Panc1 (cell line): Measurements from ENCODE around the gene NCOA4. TPM values are rescaled to one million over a fixed set of nuclear protein-coding genes. Genes with fewer than 3 reads are reported as not detected.

Source experiments
- total RNA-seq: library from RNA; stranded (reverse); gene quantifications from one replicate; pipeline ENCODE4 v1.2.1, GENCODE V29; 2021; ENCODE audit not compliant: unreplicated experiment

Gene NCOA4
- total RNA-seq, 1 experiment from 2014 or later, result 119 TPM

Other genes starting within 250 kb of the NCOA4 start
- 18.1 TPM for gene AGAP4, start 183.1 kb downstream of the NCOA4 start, total RNA-seq
- gene TIMM23, start 58.1 kb downstream of the NCOA4 start, total RNA-seq, result 103 TPM
- not detected for gene MSMB, start 15.6 kb upstream of the NCOA4 start, total RNA-seq